ENCODE measurements around the gene PHACTR3.

DNA sequence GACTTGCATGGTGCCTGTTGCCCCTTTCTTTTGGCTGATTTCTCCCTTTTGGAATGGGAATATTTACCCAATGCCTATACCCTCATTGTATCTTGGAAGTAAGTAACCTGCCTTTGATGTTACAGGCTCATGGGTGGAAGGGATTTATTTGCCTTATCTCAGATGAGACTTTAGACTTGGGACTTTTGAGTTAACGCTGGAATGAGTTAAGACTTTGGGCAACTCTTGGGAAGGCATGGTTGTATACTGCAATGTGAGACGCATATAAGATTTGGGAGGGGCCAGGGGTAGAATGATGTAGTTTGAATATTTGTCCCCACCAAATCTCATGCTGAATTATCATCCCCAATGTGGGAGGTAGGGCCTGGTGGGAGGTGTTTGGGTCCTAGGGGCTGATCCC is 253.6 kb downstream of the PHACTR3 start:
- TF ChIP-seq, protein P1, sequence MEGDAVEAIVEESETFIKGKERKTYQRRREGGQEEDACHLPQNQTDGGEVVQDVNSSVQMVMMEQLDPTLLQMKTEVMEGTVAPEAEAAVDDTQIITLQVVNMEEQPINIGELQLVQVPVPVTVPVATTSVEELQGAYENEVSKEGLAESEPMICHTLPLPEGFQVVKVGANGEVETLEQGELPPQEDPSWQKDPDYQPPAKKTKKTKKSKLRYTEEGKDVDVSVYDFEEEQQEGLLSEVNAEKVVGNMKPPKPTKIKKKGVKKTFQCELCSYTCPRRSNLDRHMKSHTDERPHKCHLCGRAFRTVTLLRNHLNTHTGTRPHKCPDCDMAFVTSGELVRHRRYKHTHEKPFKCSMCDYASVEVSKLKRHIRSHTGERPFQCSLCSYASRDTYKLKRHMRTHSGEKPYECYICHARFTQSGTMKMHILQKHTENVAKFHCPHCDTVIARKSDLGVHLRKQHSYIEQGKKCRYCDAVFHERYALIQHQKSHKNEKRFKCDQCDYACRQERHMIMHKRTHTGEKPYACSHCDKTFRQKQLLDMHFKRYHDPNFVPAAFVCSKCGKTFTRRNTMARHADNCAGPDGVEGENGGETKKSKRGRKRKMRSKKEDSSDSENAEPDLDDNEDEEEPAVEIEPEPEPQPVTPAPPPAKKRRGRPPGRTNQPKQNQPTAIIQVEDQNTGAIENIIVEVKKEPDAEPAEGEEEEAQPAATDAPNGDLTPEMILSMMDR (IDR thresholded peaks at IDR 0.05) = no peak
- no peak for TF ChIP-seq ZFX (IDR thresholded peaks at IDR 0.05; ENCODE audit: borderline replicate concordance)
